SK-N-SH (cell line): Measurements from ENCODE around the gene POFUT2. TPM values are rescaled to one million over a fixed set of nuclear protein-coding genes. Genes with fewer than 3 reads are reported as not detected.

ENCODE experiments used
- CTCF ChIA-PET: fragments of 300-600, 350-600 bp; formaldehyde crosslinking; extraction: SDS; loops from one replicate; lab custom pipeline; 2021; lab: Yijun Ruan, JAX
- POLR2A ChIA-PET: fragments of 350-600 bp; sonication (Branson Sonifier 250); formaldehyde crosslinking; extraction: SDS; loops from one replicate; lab custom pipeline; 2020; ENCODE audit warnings: antibody characterized with exemption, inconsistent platforms; lab: Yijun Ruan, JAX
- DNase-seq: peaks from one replicate; pipeline ENCODE4 v3.0.0; 2012
- H2AFZ ChIP-seq: fragments of 200-600 bp; sonication (generic); 2 replicates; pipeline ENCODE4 v1.8.1; 2016; ENCODE audit warnings: antibody characterized with exemption, mild to moderate bottlenecking, low read depth
- H3F3A ChIP-seq: fragments of 200-600 bp; sonication (generic); replicated peaks from 2 replicates; pipeline ENCODE3; 2016; ENCODE audit warnings: antibody characterized with exemption, mild to moderate bottlenecking; ENCODE audit not compliant: insufficient read depth
- H3K27ac ChIP-seq, 2 experiments: fragments of 200-500 bp in 1 of 2; fragments of 200-600 bp in 1 of 2; sonication (Bioruptor generic) in 1 of 2; sonication (generic), shearing (Covaris generic) in 1 of 2; 2 replicates each; pipeline versions ENCODE4 v1.5.1 to v1.6.1; 2014 to 2016; ENCODE audit warnings: low read depth in 2 of 2, inconsistent platforms in 1 of 2, low read length in 1 of 2, mild to moderate bottlenecking in 1 of 2, mixed read lengths in 1 of 2
- H3K27me3 ChIP-seq: fragments of 200-600 bp; sonication (generic), shearing (Covaris generic); 2 replicates; pipeline ENCODE4 v1.6.1; 2016; ENCODE audit warnings: mixed run types; ENCODE audit not compliant: insufficient read depth
- H3K36me3 ChIP-seq, 2 experiments: fragments of 200-500 bp in 1 of 2; fragments of 200-600 bp in 1 of 2; sonication (Bioruptor generic) in 1 of 2; sonication (generic) in 1 of 2; replicated peaks in 1 of 2; 2 replicates each; pipeline versions ENCODE3 to v1.5.1; 2014 to 2016; ENCODE audit warnings: low read length in 1 of 2, mild to moderate bottlenecking in 1 of 2; ENCODE audit not compliant: insufficient read depth in 2 of 2, control insufficient read depth in 1 of 2
- H3K4me1 ChIP-seq, 2 experiments: fragments of 200-500 bp in 1 of 2; fragments of 200-600 bp in 1 of 2; sonication (Bioruptor generic) in 1 of 2; sonication (generic), shearing (Covaris generic) in 1 of 2; 2 replicates each; pipeline versions ENCODE4 v1.5.1 to v1.6.1; 2014 to 2016; ENCODE audit warnings: low read depth in 1 of 2, low read length in 1 of 2, mixed run types in 1 of 2; ENCODE audit not compliant: insufficient read depth in 2 of 2, control insufficient read depth in 1 of 2
- H3K4me2 ChIP-seq: fragments of 200-600 bp; sonication (generic), shearing (Covaris generic); 2 replicates; pipeline ENCODE4 v1.6.1; 2017; ENCODE audit warnings: mixed run types
- H3K4me3 ChIP-seq, 2 experiments: fragments of 200-500 bp in 1 of 2; fragments of 200-600 bp in 1 of 2; sonication (Bioruptor generic) in 1 of 2; sonication (generic), shearing (Covaris generic) in 1 of 2; 2 replicates each; pipeline versions ENCODE4 v1.5.1 to v1.8.1; 2014 to 2016; ENCODE audit warnings: low read depth in 2 of 2, inconsistent platforms in 1 of 2, low read length in 1 of 2, mild to moderate bottlenecking in 1 of 2, mixed read lengths in 1 of 2, moderate library complexity in 1 of 2
- H3K79me2 ChIP-seq: fragments of 200-600 bp; sonication (generic); 2 replicates; pipeline ENCODE4 v1.8.1; 2017; ENCODE audit warnings: mild to moderate bottlenecking; ENCODE audit not compliant: insufficient read depth
- H3K9ac ChIP-seq: fragments of 200-600 bp; sonication (generic); 2 replicates; pipeline ENCODE4 v1.6.1; 2017; ENCODE audit warnings: mixed run types
- H3K9me2 ChIP-seq: fragments of 200-600 bp; sonication (generic); 2 replicates; pipeline ENCODE4 v1.6.1; 2017; ENCODE audit warnings: mixed run types
- H3K9me3 ChIP-seq: fragments of 200-600 bp; sonication (generic); 2 replicates; pipeline ENCODE4 v1.6.1; 2017; ENCODE audit warnings: mixed run types, mild to moderate bottlenecking, moderate library complexity
- H4K20me1 ChIP-seq: fragments of 200-600 bp; sonication (generic); 2 replicates; pipeline ENCODE4 v1.6.1; 2017; ENCODE audit warnings: mild to moderate bottlenecking, mixed run types; ENCODE audit not compliant: insufficient read depth
- CTCF ChIP-seq: fragments of 200-600 bp; sonication (generic); IDR thresholded peaks from 2 replicates; pipeline ENCODE4 v1.6.1; 2017; ENCODE audit warnings: antibody characterized with exemption, mild to moderate bottlenecking, moderate library complexity
- FOSL2 ChIP-seq: IDR thresholded peaks from 2 replicates; pipeline ENCODE4 v1.4.0; 2012; ENCODE audit warnings: low read depth, mild to moderate bottlenecking, moderate library complexity, borderline replicate concordance
- FOXJ3 ChIP-seq: sonication (generic); formaldehyde crosslinking; IDR thresholded peaks from 2 replicates; pipeline ENCODE4 v1.5.1; 2020; ENCODE audit warnings: mild to moderate bottlenecking, missing genetic modification reagents
- GABPA ChIP-seq: IDR thresholded peaks from 2 replicates; pipeline ENCODE4 v1.4.0; 2012; ENCODE audit warnings: low read depth, mild to moderate bottlenecking
- IRF3 ChIP-seq: fragments of 150-350 bp; IDR thresholded peaks from 2 replicates; pipeline ENCODE4 v1.6.1; 2016; ENCODE audit warnings: mild to moderate bottlenecking, low read depth, low read length
- NFIC ChIP-seq: IDR thresholded peaks from 2 replicates; pipeline ENCODE4 v1.4.0; 2012; ENCODE audit warnings: borderline replicate concordance
- NRF1 ChIP-seq: IDR thresholded peaks from 2 replicates; pipeline ENCODE4 v1.6.1; 2012; ENCODE audit warnings: low read depth, mild to moderate bottlenecking, low read length
- POLR2AphosphoS5 ChIP-seq: IDR thresholded peaks from 2 replicates; pipeline ENCODE4 v1.6.1; 2012; ENCODE audit warnings: low read depth, low read length
- RAD21 ChIP-seq: IDR thresholded peaks from 2 replicates; pipeline ENCODE4 v1.6.1; 2012; ENCODE audit warnings: mild to moderate bottlenecking, low read length
- REST ChIP-seq: IDR thresholded peaks from 2 replicates; pipeline ENCODE4 v1.6.1; 2012; ENCODE audit warnings: mild to moderate bottlenecking, low read depth, low read length, moderate library complexity
- RFX5 ChIP-seq: IDR thresholded peaks from 2 replicates; pipeline ENCODE4 v1.6.1; 2012; ENCODE audit warnings: mild to moderate bottlenecking, improper control_type of control experiment, low read length
- SIN3A ChIP-seq: IDR thresholded peaks from 2 replicates; pipeline ENCODE4 v1.6.1; 2012; ENCODE audit warnings: low read depth, mild to moderate bottlenecking, low read length, moderate library complexity, borderline replicate concordance
- TAF1 ChIP-seq: IDR thresholded peaks from 2 replicates; pipeline ENCODE4 v1.6.1; 2012; ENCODE audit warnings: low read depth, mild to moderate bottlenecking, low read length, moderate library complexity, borderline replicate concordance
- YY1 ChIP-seq: IDR thresholded peaks from 2 replicates; pipeline ENCODE4 v1.4.0; 2012; ENCODE audit warnings: low read depth, mild to moderate bottlenecking
- ZBTB33 ChIP-seq: IDR thresholded peaks from 2 replicates; pipeline ENCODE4 v1.4.0; 2012; ENCODE audit warnings: low read depth, borderline replicate concordance
- WGBS: methylation state at CpG from one replicate; pipeline ENCODE4 v1.1.6; 2017; ENCODE audit warnings: low lambda C conversion rate; 5-methylcytosine and 5-hydroxymethylcytosine counted together
- polyA plus RNA-seq, 3 experiments: library from polyadenylated mRNA; depleted of rRNA; stranded (reverse); fragments of >200 nt; gene quantifications; 2 replicates each; pipeline ENCODE4 v1.2.3, GENCODE V29; 2012

The POFUT2 gene
- polyA plus RNA-seq, 1 of the 3 experiments (the other 2 are of a cell fraction): 53.3 TPM

DNA sequence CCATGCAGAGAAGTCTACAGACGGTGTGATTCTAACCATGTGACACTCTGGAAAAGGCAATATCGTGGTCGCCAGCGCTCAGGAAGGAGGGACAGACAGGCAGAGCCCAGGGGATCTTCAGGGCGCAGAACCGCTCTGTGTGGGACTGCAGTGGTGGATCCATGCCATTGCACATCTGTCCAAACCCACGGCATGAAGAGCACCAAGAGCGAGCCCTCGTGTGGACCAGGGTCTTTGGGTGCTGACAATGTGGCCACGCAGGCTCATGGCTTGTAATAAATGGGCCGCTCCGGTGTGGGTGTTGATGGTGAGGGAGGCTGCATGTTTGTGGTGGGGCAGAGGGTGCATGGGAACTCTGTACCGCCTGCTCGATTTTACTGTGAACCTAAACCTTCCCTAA, 25.3 kb upstream of the POFUT2 start (continued):
- TF ChIP-seq IRF3: no peak
- TF ChIP-seq POLR2AphosphoS5: no peak
- TF ChIP-seq YY1: no peak

DNA sequence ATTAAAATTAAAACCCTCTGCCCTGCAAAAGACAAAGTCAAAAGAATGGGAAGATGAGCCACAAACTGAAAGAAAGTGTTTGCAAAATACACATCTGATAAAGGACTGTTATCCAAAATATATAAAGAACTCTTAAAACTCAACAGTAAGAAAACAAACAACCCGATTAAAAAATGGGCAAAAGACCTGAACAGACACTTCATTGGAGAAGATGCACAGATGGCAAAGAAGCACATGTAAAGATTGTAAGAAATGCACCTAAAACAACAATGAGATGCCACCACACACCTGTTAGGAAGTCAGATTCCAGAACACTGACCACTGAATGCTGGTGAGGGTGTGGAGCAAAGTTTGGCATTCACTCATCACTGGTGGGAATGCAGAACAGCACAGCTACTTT, 24.6 kb upstream of the POFUT2 start:
- WGBS: 79% methylated on average over 1 of the region's 1 CpG
- H3K79me2 ChIP-seq: no peaks in the 10 kb centered on the region
- CTCF ChIA-PET: interaction anchor here (0.6 kb wide), 1 partner anchor 12 kb away, joined by 3 read pairs; no protein-coding TSS in a partner anchor
- no peak overlapping the region for H3K4me3 ChIP-seq
- H3K9me3 ChIP-seq: no peaks in the 10 kb centered on the region
- no peaks in the 10 kb centered on the region for H3K9me2 ChIP-seq
- TF ChIP-seq ZBTB33: no peak
- TF ChIP-seq, all 33 proteins: peak for 0
- H3K36me3 ChIP-seq: no peaks in the 10 kb centered on the region
- POLR2A ChIA-PET: no interaction called here
- H3K4me1 ChIP-seq: peaks cover 3 to 16% of the 10 kb centered on the region in 2 experiments; a peak in 2 of 4 replicates
- H3K27me3 ChIP-seq: no peaks in the 10 kb centered on the region
- H3F3A ChIP-seq: peaks cover 7% of the 10 kb centered on the region
- DNase-seq: no peak
- H4K20me1 ChIP-seq: no peaks in the 10 kb centered on the region
- H3K4me2 ChIP-seq: no peak overlapping the region
- H3K9ac ChIP-seq: no peak overlapping the region
- no peak overlapping the region for H3K27ac ChIP-seq
- H2AFZ ChIP-seq: no peak overlapping the region

DNA sequence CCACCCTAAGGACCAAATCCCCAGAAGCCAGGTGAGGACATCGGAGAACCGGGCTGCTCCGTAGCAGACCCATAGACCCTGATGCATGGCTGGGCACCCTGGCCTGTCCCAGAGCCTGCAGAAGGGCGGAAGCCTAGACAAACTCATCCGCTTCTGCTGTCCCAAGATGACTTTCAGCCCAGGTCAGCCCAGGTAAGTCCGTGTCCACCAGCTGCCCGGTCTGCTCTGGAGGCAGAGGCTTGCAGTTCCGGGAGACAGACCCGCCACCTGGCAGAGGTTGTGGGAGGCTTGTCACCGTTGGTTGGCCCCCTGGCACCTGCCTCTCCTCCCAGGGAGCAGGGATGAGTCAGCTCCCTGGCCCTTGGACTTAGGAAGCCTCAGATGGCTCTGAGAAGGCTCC, 22.8 kb upstream of the POFUT2 start:
- no peak overlapping the region for H3K9ac ChIP-seq
- H3F3A ChIP-seq: peaks cover 7% of the 10 kb centered on the region
- no peak overlapping the region for H3K4me3 ChIP-seq
- no peak overlapping the region for H3K27ac ChIP-seq
- H4K20me1 ChIP-seq: no peaks in the 10 kb centered on the region
- H3K4me2 ChIP-seq: no peak overlapping the region; the same call in 1 of the 2 replicates
- peaks cover 3 to 16% of the 10 kb centered on the region in 2 experiments; a peak in 2 of 4 replicates for H3K4me1 ChIP-seq
- no peaks in the 10 kb centered on the region for H3K9me3 ChIP-seq
- H3K27me3 ChIP-seq: no peaks in the 10 kb centered on the region
- ChIA-PET POLR2A (no interaction called here), CTCF (interaction anchor here (0.9 to 1.2 kb wide), 2 partner anchors 168 to 170 kb away, joined by 3 read pairs; no protein-coding TSS in a partner anchor)
- WGBS: 67% methylated on average over 3 of the region's 10 CpGs
- no peak for DNase-seq
- H3K79me2 ChIP-seq: no peaks in the 10 kb centered on the region
- no peaks in the 10 kb centered on the region for H3K36me3 ChIP-seq
- H2AFZ ChIP-seq: no peak overlapping the region
- no peaks in the 10 kb centered on the region for H3K9me2 ChIP-seq
- TF ChIP-seq RFX5 (no peak), NFIC (no peak), GABPA (no peak), REST (no peak), YY1 (no peak), RAD21 (no peak), TAF1 (no peak), FOXJ3 (CRISPR knock-in tag) (no peak), IRF3 (no peak), CTCF (no peak), NRF1 (no peak), FOSL2 (no peak), SIN3A (no peak)
